Fibroblast of lung (primary cell): ENCODE measurements around the gene ANKS1B. TPM values are rescaled to one million over a fixed set of nuclear protein-coding genes. Genes with fewer than 3 reads are reported as not detected.

ENCODE experiments used
- DNase-seq, 2 donors: peaks; one replicate each; pipeline versions ENCODE4 v3.0.0 to v3.0.0-alpha.2; 2010; ENCODE audit warnings: low read depth in 2 of 2
- H2AFZ ChIP-seq: 2 replicates; pipeline ENCODE4 v1.5.1; 2012; ENCODE audit warnings: low read length, control low read depth, inconsistent platforms
- H3K27ac ChIP-seq: 2 replicates; pipeline ENCODE4 v1.5.1; 2011; ENCODE audit warnings: low read length, control low read depth; ENCODE audit not compliant: insufficient read depth
- H3K27me3 ChIP-seq: 2 replicates; pipeline ENCODE4 v1.5.1; 2011; ENCODE audit warnings: mild to moderate bottlenecking, low read length; ENCODE audit not compliant: control insufficient read depth, insufficient read depth
- H3K36me3 ChIP-seq: 2 replicates; pipeline ENCODE4 v1.5.1; 2011; ENCODE audit warnings: low read length; ENCODE audit not compliant: control insufficient read depth, insufficient read depth
- H3K4me1 ChIP-seq: 2 replicates; pipeline ENCODE4 v1.5.1; 2011; ENCODE audit warnings: low read length; ENCODE audit not compliant: control insufficient read depth, insufficient read depth; ENCODE audit errors: extremely low read depth
- H3K4me2 ChIP-seq: 2 replicates; pipeline ENCODE4 v1.5.1; 2011; ENCODE audit warnings: low read length, control low read depth; ENCODE audit not compliant: insufficient read depth; ENCODE audit errors: extremely low read depth
- H3K4me3 ChIP-seq, 4 experiments: fragments of 200-600 bp in 1 of 4; sonication (generic) in 1 of 4; replicated peaks in 1 of 4; 2 replicates each; pipeline ENCODE4 v1.5.1; 2011 to 2016; ENCODE audit warnings: low read length in 4 of 4, low read depth in 3 of 4, mild to moderate bottlenecking in 3 of 4, control low read depth in 2 of 4, inconsistent platforms in 1 of 4, mixed read lengths in 1 of 4; ENCODE audit not compliant: insufficient read depth in 1 of 4; ENCODE audit errors: control extremely low read depth in 1 of 4
- H3K79me2 ChIP-seq: 2 replicates; pipeline ENCODE4 v1.5.1; 2012; ENCODE audit warnings: mild to moderate bottlenecking, low read length, inconsistent platforms; ENCODE audit not compliant: control insufficient read depth, insufficient read depth
- H3K9ac ChIP-seq: 2 replicates; pipeline ENCODE4 v1.5.1; 2011; ENCODE audit warnings: mild to moderate bottlenecking, low read length, control low read depth; ENCODE audit not compliant: insufficient read depth
- H3K9me3 ChIP-seq: 2 replicates; pipeline ENCODE4 v1.5.1; 2012; ENCODE audit warnings: low read depth, low read length; ENCODE audit not compliant: control insufficient read depth, insufficient read depth
- H4K20me1 ChIP-seq: 2 replicates; pipeline ENCODE4 v1.5.1; 2011; ENCODE audit warnings: low read length; ENCODE audit not compliant: control insufficient read depth, insufficient read depth; ENCODE audit errors: extremely low read depth
- CTCF ChIP-seq, 2 donors: IDR thresholded peaks in 1 of 2; conservative IDR thresholded peaks in 1 of 2; 1 replicate in 1 of 2; 2 replicates in 1 of 2; pipeline ENCODE4 v1.5.1; 2011 to 2012; ENCODE audit warnings: low read length in 2 of 2, control low read depth in 1 of 2, inconsistent platforms in 1 of 2, low read depth in 1 of 2, mild to moderate bottlenecking in 1 of 2
- EZH2 ChIP-seq: IDR thresholded peaks from 2 replicates; pipeline ENCODE4 v1.5.1; 2012; ENCODE audit warnings: low read length, control low read depth, mild to moderate bottlenecking; ENCODE audit errors: missing control alignments
- polyA minus RNA-seq: library from RNA; depleted of rRNA, polyadenylated mRNA; stranded (reverse); fragments of >200 nt; gene quantifications from 2 replicates; pipeline ENCODE4 v1.2.3, GENCODE V29; 2011; ENCODE audit warnings: low replicate concordance
- polyA plus RNA-seq, 2 donors: library from polyadenylated mRNA; depleted of rRNA in 1 of 2; stranded (reverse) in 1 of 2; unstranded in 1 of 2; fragments of >200 nt; gene quantifications; 2 replicates each; pipeline ENCODE4 v1.2.1, GENCODE V29; 2011 to 2012; ENCODE audit warnings: missing spikeins in 1 of 2
- total RNA-seq: library from RNA; depleted of rRNA; stranded (reverse); fragments of >200 nt; gene quantifications from 2 replicates; pipeline ENCODE4 v1.2.1, GENCODE V29; 2014

ANKS1B gene
- total RNA-seq, result 0.51 and 0.83 TPM in 2 replicates
- polyA plus RNA-seq, result 0.11 and 0.15 TPM in 2 replicates
- 0.28 TPM in 1 of 2 replicates, not detected in the other for polyA plus RNA-seq (2012)
- polyA minus RNA-seq, result not detected in 2 replicates

- no peak for TF ChIP-seq CTCF (conservative IDR thresholded peaks at IDR 0.05 in 1 of 2, IDR thresholded peaks at IDR 0.05 in 1 of 2; ENCODE audit: low read depth in 1 of 2, low read length in 2 of 2)
- no peak for TF ChIP-seq EZH2
- DNase-seq, result peak; percentile 9 to 66
Measured at GRCh38 chr12:99984271-99985128, at the start of gene ANKS1B. ANKS1B (minus strand) TSS chr12:99984936; CDS start chr12:99984237, 699 bp downstream.

GRCh38 chr12:100031836-100032235, 47.1 kb upstream of the ANKS1B start:
- no peak overlapping the region for H2AFZ ChIP-seq
- no peak overlapping the region for H3K9ac ChIP-seq
- no peaks in the 10 kb centered on the region for H3K9me3 ChIP-seq
- H3K4me2 ChIP-seq, result no peak overlapping the region
- no peaks in the 10 kb centered on the region for H3K36me3 ChIP-seq
- no peak for DNase-seq
- H3K4me1 ChIP-seq, result no peaks in the 10 kb centered on the region
- no peaks in the 10 kb centered on the region for H3K27me3 ChIP-seq
- no peak overlapping the region for H3K27ac ChIP-seq
- H4K20me1 ChIP-seq, result no peaks in the 10 kb centered on the region
- TF ChIP-seq EZH2 (no peak), CTCF (conservative IDR thresholded peaks at IDR 0.05 in 1 of 2, IDR thresholded peaks at IDR 0.05 in 1 of 2; ENCODE audit: low read depth in 1 of 2, low read length in 2 of 2) (no peak)
- H3K4me3 ChIP-seq, result no peak overlapping the region
- no peaks in the 10 kb centered on the region for H3K79me2 ChIP-seq

More at GRCh38 chr12:99984271-99985128, at the start of gene ANKS1B:
- Histone ChIP-seq H3K9me3 (no peaks in the 10 kb centered on the region), H4K20me1 (no peaks in the 10 kb centered on the region), H3K4me3 (peak within 1 kb of the TSS; percentile 59 to 75 (median 68)), H3K4me2 (peak within 1 kb of the TSS; percentile 90), H3K27me3 (no peaks in the 10 kb centered on the region), H3K4me1 (no peaks in the 10 kb centered on the region), H3K36me3 (no peaks in the 10 kb centered on the region), H3K9ac (peak within 1 kb of the TSS; percentile 26), H3K27ac (no peak within 1 kb of the TSS), H3K79me2 (no peaks in the 10 kb centered on the region), H2AFZ (peak within 1 kb of the TSS; percentile 80)

GRCh38 chr12:100027671-100028070, 42.9 kb upstream of the ANKS1B start:
- Histone ChIP-seq H3K9me3 (no peaks in the 10 kb centered on the region), H3K4me2 (no peak overlapping the region), H3K79me2 (no peaks in the 10 kb centered on the region), H3K36me3 (no peaks in the 10 kb centered on the region), H4K20me1 (no peaks in the 10 kb centered on the region), H3K27ac (no peak overlapping the region), H3K9ac (no peak overlapping the region), H3K4me1 (no peaks in the 10 kb centered on the region), H3K4me3 (no peak overlapping the region), H3K27me3 (no peaks in the 10 kb centered on the region), H2AFZ (no peak overlapping the region)
- DNase-seq, result no peak
- TF ChIP-seq EZH2, result no peak
- TF ChIP-seq CTCF (conservative IDR thresholded peaks at IDR 0.05 in 1 of 2, IDR thresholded peaks at IDR 0.05 in 1 of 2; ENCODE audit: low read depth in 1 of 2, low read length in 2 of 2), result no peak
